Aorta (tissue), 4 donors: Measurements from ENCODE around the gene ZNF629. TPM values are rescaled to one million over a fixed set of nuclear protein-coding genes. Genes with fewer than 3 reads are reported as not detected.

Experiments
- polyA plus RNA-seq, 2 donors: library from polyadenylated mRNA; stranded (reverse); fragments of 200-250 nt; gene quantifications; one replicate each; pipeline ENCODE4 v1.2.3, GENCODE V29; 2013
- total RNA-seq, 2 donors: library from RNA; stranded (reverse); fragmentation: NEBNext Ultra II Directional; extraction: Animal tissue kit (Norgen Biotek cat#: 25700); gene quantifications; one replicate each; pipeline ENCODE4 v1.2.1, GENCODE V29; 2021
- donor health status: healthy with polysubstance abuse.
- donor health status: Bipolar disorder and iron deficiency.
- donor health status: DM: no; HTN: no; CAD: no.
- donor health status: DM: yes; HTN: yes; CAD: no.

The ZNF629 gene
- total and polyA plus RNA-seq, 4 donors = 2.1 to 13.4 (median 9.3) TPM

Other genes with a start within 250 kb of the ZNF629 start
- 1 to 10 TPM; 6.4 to 8.5 TPM for gene ZNF764, start 228.8 kb downstream of the ZNF629 start, total RNA-seq
- 1 to 10 TPM; 1.9 to 4.6 TPM for gene ZNF764, start 228.8 kb downstream of the ZNF629 start, polyA plus RNA-seq
- 10 to 100 TPM in 1 of 2 donors, 1 to 10 TPM in 1; 9.0 to 12.9 TPM for gene ZNF688, start 215.5 kb downstream of the ZNF629 start, total RNA-seq
- 10 to 100 TPM; 17.4 to 20.2 TPM for gene ZNF688, start 215.5 kb downstream of the ZNF629 start, polyA plus RNA-seq
- gene ZNF785, start 201.5 kb downstream of the ZNF629 start, total RNA-seq = 10 to 100 TPM in 1 of 2 donors, 1 to 10 TPM in 1; 8.5 to 21.8 TPM
- 1 to 10 TPM; 3.1 to 8.6 TPM for gene ZNF785, start 201.5 kb downstream of the ZNF629 start, polyA plus RNA-seq
- gene ZNF689, start 176.8 kb downstream of the ZNF629 start, total RNA-seq = 1 to 10 TPM; 5.7 to 7.1 TPM
- 1 to 10 TPM; 2.9 to 3.3 TPM for gene ZNF689, start 176.8 kb downstream of the ZNF629 start, polyA plus RNA-seq
- 10 to 100 TPM; 50.5 to 53.4 TPM for gene PRR14, start 136.2 kb downstream of the ZNF629 start, total RNA-seq
- gene PRR14, start 136.2 kb downstream of the ZNF629 start, polyA plus RNA-seq = 100 to 1,000 TPM in 1 of 2 donors, 10 to 100 TPM in 1; 28.2 to 217 TPM
- gene FBRS, start 128.8 kb downstream of the ZNF629 start, total RNA-seq = 10 to 100 TPM; 52.7 to 56.0 TPM
- 10 to 100 TPM; 15.3 to 47.2 TPM for gene FBRS, start 128.8 kb downstream of the ZNF629 start, polyA plus RNA-seq
- gene SRCAP, start 88.0 kb downstream of the ZNF629 start, total RNA-seq = 10 to 100 TPM; 55.0 to 66.2 TPM
- 10 to 100 TPM in 1 of 2 donors, 1 to 10 TPM in 1; 7.1 to 14.8 TPM for gene SRCAP, start 88.0 kb downstream of the ZNF629 start, polyA plus RNA-seq
- 10 to 100 TPM; 15.8 to 20.8 TPM for gene PHKG2, start 38.8 kb downstream of the ZNF629 start, total RNA-seq
- gene PHKG2, start 38.8 kb downstream of the ZNF629 start, polyA plus RNA-seq = 10 to 100 TPM; 12.3 to 36.0 TPM
- 1 to 10 TPM in 1 of 2 donors, under 1 TPM in 1; 0.52 to 2.7 TPM for gene CFAP119, start 25.1 kb downstream of the ZNF629 start, total RNA-seq
- 1 to 10 TPM in 1 of 2 donors, under 1 TPM in 1; 0.88 to 9.8 TPM for gene CFAP119, start 25.1 kb downstream of the ZNF629 start, polyA plus RNA-seq
- 10 to 100 TPM; 73.9 to 90.2 TPM for gene RNF40, start 24.9 kb downstream of the ZNF629 start, total RNA-seq
- 10 to 100 TPM; 22.7 to 59.5 TPM for gene RNF40, start 24.9 kb downstream of the ZNF629 start, polyA plus RNA-seq
- 10 to 100 TPM; 30.2 to 33.9 TPM for gene BCL7C, start 106.9 kb upstream of the ZNF629 start, total RNA-seq
- gene BCL7C, start 106.9 kb upstream of the ZNF629 start, polyA plus RNA-seq = 10 to 100 TPM; 54.8 to 60.7 TPM
- gene CTF1, start 109.4 kb upstream of the ZNF629 start, total RNA-seq = 1 to 10 TPM; 6.2 to 7.2 TPM
- 1 to 10 TPM; 6.4 to 7.9 TPM for gene CTF1, start 109.4 kb upstream of the ZNF629 start, polyA plus RNA-seq
- 10 to 100 TPM; 14.7 to 22.7 TPM for gene FBXL19, start 136.4 kb upstream of the ZNF629 start, total RNA-seq
- 10 to 100 TPM in 1 of 2 donors, 1 to 10 TPM in 1; 4.3 to 11.6 TPM for gene FBXL19, start 136.4 kb upstream of the ZNF629 start, polyA plus RNA-seq
- 10 to 100 TPM; 11.8 to 21.7 TPM for gene ORAI3, start 161.9 kb upstream of the ZNF629 start, total RNA-seq
- 10 to 100 TPM in 1 of 2 donors, 1 to 10 TPM in 1; 9.1 to 20.8 TPM for gene ORAI3, start 161.9 kb upstream of the ZNF629 start, polyA plus RNA-seq
- 10 to 100 TPM; 16.4 to 19.7 TPM for gene SETD1A, start 170.5 kb upstream of the ZNF629 start, total RNA-seq
- 1 to 10 TPM; 4.4 to 9.7 TPM for gene SETD1A, start 170.5 kb upstream of the ZNF629 start, polyA plus RNA-seq
- 10 to 100 TPM; 13.6 to 31.3 TPM for gene HSD3B7, start 198.0 kb upstream of the ZNF629 start, total RNA-seq
- 10 to 100 TPM in 1 of 2 donors, 1 to 10 TPM in 1; 8.6 to 10.4 TPM for gene HSD3B7, start 198.0 kb upstream of the ZNF629 start, polyA plus RNA-seq
- gene STX1B, start 223.4 kb upstream of the ZNF629 start, total RNA-seq = under 1 TPM; 0.84 to 0.93 TPM
- 1 to 10 TPM in 1 of 2 donors, under 1 TPM in 1; 0.13 to 2.2 TPM for gene STX1B, start 223.4 kb upstream of the ZNF629 start, polyA plus RNA-seq
- gene STX4, start 246.4 kb upstream of the ZNF629 start, total RNA-seq = 10 to 100 TPM; 73.5 to 88.6 TPM
- gene STX4, start 246.4 kb upstream of the ZNF629 start, polyA plus RNA-seq = 100 to 1,000 TPM in 1 of 2 donors, 10 to 100 TPM in 1; 52.8 to 121 TPM